ENCODE measurements around the gene ALDH1A3.

Gene ALDH1A3

GRCh38 chr15:100858294-100858693 lies 21.3 kb upstream of the ALDH1A3 start:
- Histone ChIP-seq H3K9ac (ENCODE audit: low read length in 5 of 5) (no peak overlapping the region), H3K4me3 (ENCODE audit: low read depth in 1 of 5, low read length in 5 of 5) (no peak overlapping the region), H3K27me3 (ENCODE audit: control insufficient read depth in 5 of 5, insufficient read depth in 4 of 5, low read length in 5 of 5) (no peaks in the 10 kb centered on the region), H3K36me3 (ENCODE audit: control insufficient read depth in 5 of 5, insufficient read depth in 5 of 5, low read length in 5 of 5) (no peaks in the 10 kb centered on the region), H3K27ac (ENCODE audit: low read depth, low read length) (no peak overlapping the region), H3K9me3 (ENCODE audit: control insufficient read depth in 5 of 5, low read length in 5 of 5) (peaks cover 0 to 10% (median 7%) of the 10 kb centered on the region in 5 donors), H3K4me1 (ENCODE audit: control insufficient read depth in 5 of 5, insufficient read depth in 5 of 5, low read length in 5 of 5) (peaks cover 2 to 25% (median 17%) of the 10 kb centered on the region in 5 donors)

DNA sequence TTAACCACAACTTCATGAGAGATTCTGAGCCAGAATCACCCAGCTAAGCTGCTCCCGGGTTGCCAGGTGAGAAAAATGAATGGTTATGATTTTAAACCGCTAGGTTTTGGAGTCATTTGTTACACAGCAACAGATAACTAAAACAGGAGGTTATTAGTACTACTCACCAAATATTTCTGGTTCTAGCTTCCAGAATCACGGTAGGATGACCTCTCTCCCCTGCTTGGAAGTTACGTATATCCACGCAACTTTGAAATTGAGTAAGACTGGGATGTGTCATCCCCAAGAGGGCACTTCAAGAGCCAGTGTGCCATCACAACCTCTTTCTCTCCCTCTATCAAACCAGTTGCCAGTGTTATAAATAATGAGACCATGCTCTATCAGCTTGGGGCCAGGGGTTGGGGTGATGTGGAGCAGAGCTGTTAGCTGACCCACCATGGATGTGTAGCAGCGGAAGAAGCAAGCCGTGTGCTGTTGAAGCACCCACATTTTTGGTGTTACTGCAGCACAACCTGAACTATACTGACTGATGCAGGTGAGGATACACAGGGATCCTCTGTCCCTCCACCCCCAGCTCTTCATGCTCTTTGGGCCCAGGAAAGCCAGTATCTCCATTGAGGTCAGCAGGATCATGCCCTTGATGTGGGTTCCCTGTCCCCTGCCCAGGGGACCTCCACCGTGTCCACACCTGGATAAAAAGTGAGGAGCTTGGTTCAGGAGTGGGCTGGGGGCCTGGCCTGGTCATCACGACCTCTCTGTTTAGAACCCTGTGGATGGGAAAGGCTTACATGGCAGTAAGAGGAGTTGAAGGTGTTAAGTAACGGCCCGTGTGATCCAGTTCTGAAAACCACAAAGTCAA lies 19.4 kb upstream of the ALDH1A3 start:
- peaks cover 0 to 10% (median 7%) of the 10 kb centered on the region in 5 donors for H3K9me3 ChIP-seq (ENCODE audit: control insufficient read depth in 5 of 5, low read length in 5 of 5)
- no peak overlapping the region for H3K27ac ChIP-seq (ENCODE audit: low read depth, low read length)
- peaks cover 2 to 39% (median 26%) of the 10 kb centered on the region in 5 donors for H3K4me1 ChIP-seq (ENCODE audit: control insufficient read depth in 5 of 5, insufficient read depth in 5 of 5, low read length in 5 of 5)
- H3K9ac ChIP-seq (ENCODE audit: low read length in 5 of 5) = no peak overlapping the region
- no peaks in the 10 kb centered on the region for H3K27me3 ChIP-seq (ENCODE audit: control insufficient read depth in 5 of 5, insufficient read depth in 4 of 5, low read length in 5 of 5)
- no peak overlapping the region for H3K4me3 ChIP-seq (ENCODE audit: low read depth in 1 of 5, low read length in 5 of 5)
- H3K36me3 ChIP-seq (ENCODE audit: control insufficient read depth in 5 of 5, insufficient read depth in 5 of 5, low read length in 5 of 5) = no peaks in the 10 kb centered on the region

DNA sequence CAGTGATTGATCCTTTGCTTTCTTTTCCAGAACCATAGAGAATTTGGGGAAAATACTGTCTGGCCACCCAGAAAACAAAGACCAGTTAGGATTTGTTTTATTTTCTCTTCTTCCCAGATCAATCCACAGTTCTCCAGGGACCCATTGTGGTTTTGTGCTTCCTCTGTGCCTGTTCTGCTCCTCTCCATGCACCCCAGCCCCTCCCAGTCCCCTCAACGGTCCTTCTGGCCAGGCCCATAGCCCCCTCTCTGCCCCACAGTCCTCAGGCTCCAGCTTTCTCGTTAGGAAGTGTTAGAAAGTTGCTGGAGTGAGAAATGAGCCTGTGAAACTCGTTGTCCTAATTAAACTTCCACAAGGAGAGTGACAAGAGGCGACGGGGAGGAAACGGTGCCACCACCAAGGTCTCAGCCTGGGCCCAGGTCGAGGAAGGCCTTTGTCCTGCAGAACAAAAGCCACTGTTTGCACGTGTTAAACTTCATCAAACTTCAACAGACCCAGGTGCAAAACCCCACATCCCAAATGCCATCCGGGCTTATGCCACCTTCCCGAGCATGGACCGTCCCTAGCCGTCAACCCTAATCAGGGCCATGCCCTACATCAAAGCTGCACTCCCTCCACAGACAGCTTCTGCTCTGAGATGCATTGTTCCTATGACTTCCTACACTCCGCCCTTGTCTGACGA lies 18.7 kb upstream of the ALDH1A3 start:
- no peak overlapping the region for H3K9ac ChIP-seq (ENCODE audit: low read length in 5 of 5)

GRCh38 chr15:100861511-100861991 lies 18.1 kb upstream of the ALDH1A3 start:
- no peak overlapping the region for H3K27ac ChIP-seq (ENCODE audit: low read depth, low read length)

More for the DNA sequence above, 18.7 kb upstream of the ALDH1A3 start:
- Histone ChIP-seq H3K9me3 (ENCODE audit: control insufficient read depth in 5 of 5, low read length in 5 of 5) (peaks cover 0 to 10% (median 7%) of the 10 kb centered on the region in 5 donors), H3K27ac (ENCODE audit: low read depth, low read length) (no peak overlapping the region), H3K4me1 (ENCODE audit: control insufficient read depth in 5 of 5, insufficient read depth in 5 of 5, low read length in 5 of 5) (peaks cover 2 to 39% (median 26%) of the 10 kb centered on the region in 5 donors), H3K36me3 (ENCODE audit: control insufficient read depth in 5 of 5, insufficient read depth in 5 of 5, low read length in 5 of 5) (no peaks in the 10 kb centered on the region), H3K4me3 (ENCODE audit: low read depth in 1 of 5, low read length in 5 of 5) (no peak overlapping the region), H3K27me3 (ENCODE audit: control insufficient read depth in 5 of 5, insufficient read depth in 4 of 5, low read length in 5 of 5) (no peaks in the 10 kb centered on the region)

DNA sequence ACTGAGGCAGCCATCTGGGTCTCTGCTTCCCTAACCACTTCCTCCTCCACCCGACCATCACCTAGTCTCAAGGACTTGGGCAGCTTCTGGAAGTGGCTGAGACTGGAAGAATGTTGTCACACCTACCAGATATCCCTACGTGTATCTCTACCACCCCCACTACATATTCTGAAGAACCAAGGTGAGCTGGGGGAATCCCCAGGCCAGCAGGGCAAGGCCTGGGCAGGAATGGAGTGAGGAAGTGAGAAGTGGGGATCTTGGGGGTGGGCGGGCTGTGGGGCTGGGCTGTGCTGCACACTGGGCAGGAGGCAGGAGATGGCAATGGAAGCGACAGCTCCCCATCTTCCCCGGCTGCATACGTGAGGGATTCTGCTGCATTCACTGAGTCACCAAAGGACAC lies 17.5 kb upstream of the ALDH1A3 start:
- H3K4me3 ChIP-seq (ENCODE audit: low read depth in 1 of 5, low read length in 5 of 5) = no peak overlapping the region
- H3K27ac ChIP-seq (ENCODE audit: low read depth, low read length) = no peak overlapping the region
- H3K27me3 ChIP-seq (ENCODE audit: control insufficient read depth in 5 of 5, insufficient read depth in 4 of 5, low read length in 5 of 5) = no peaks in the 10 kb centered on the region
- H3K4me1 ChIP-seq (ENCODE audit: control insufficient read depth in 5 of 5, insufficient read depth in 5 of 5, low read length in 5 of 5) = peaks cover 2 to 39% (median 26%) of the 10 kb centered on the region in 5 donors
- H3K36me3 ChIP-seq (ENCODE audit: control insufficient read depth in 5 of 5, insufficient read depth in 5 of 5, low read length in 5 of 5) = no peaks in the 10 kb centered on the region
- H3K9me3 ChIP-seq (ENCODE audit: control insufficient read depth in 5 of 5, low read length in 5 of 5) = peaks cover 0 to 10% (median 7%) of the 10 kb centered on the region in 5 donors
- H3K9ac ChIP-seq (ENCODE audit: low read length in 5 of 5) = no peak overlapping the region

More at GRCh38 chr15:100861511-100861991, 18.1 kb upstream of the ALDH1A3 start:
- Histone ChIP-seq H3K36me3 (ENCODE audit: control insufficient read depth in 5 of 5, insufficient read depth in 5 of 5, low read length in 5 of 5) (no peaks in the 10 kb centered on the region), H3K9me3 (ENCODE audit: control insufficient read depth in 5 of 5, low read length in 5 of 5) (peaks cover 0 to 10% (median 7%) of the 10 kb centered on the region in 5 donors), H3K4me3 (ENCODE audit: low read depth in 1 of 5, low read length in 5 of 5) (no peak overlapping the region), H3K4me1 (ENCODE audit: control insufficient read depth in 5 of 5, insufficient read depth in 5 of 5, low read length in 5 of 5) (peaks cover 2 to 39% (median 26%) of the 10 kb centered on the region in 5 donors), H3K27me3 (ENCODE audit: control insufficient read depth in 5 of 5, insufficient read depth in 4 of 5, low read length in 5 of 5) (no peaks in the 10 kb centered on the region), H3K9ac (ENCODE audit: low read length in 5 of 5) (peak overlapping the region in 1 of 5 donors; percentile 15)

DNA sequence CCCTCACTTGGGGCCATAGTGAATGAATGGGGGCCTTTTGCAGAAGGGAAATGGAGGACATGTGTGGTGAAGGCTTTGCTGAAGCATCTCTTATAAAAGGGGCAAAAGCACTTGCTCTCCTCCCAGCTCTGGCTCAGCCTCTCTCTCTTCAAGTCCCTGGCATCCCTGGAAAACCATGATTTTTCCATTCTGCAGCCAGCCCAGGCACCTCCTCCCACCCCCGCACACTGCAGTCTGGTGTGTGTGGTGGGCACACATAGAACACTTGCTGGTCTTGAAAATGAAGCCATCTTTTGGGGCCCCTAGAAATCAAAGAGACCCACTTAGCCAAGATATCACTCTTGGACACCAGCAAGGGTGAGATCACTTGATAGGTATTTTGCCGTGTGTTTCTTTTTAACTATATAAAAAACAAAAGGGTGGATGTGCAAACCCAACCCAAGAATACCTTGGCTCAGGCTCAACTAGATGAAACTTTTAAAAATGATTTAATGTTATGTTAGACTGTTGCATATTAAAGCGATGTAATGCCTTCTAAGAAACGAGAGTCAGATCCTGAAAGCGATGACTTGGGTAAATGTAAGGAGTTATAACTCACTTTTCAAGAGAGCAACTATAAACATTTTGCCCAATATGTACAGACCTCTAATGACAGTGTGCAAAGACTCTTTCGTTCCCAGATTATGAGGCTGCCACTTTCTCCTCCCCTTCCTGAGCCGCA lies 16.4 kb upstream of the ALDH1A3 start:
- Histone ChIP-seq H3K36me3 (ENCODE audit: control insufficient read depth in 5 of 5, insufficient read depth in 5 of 5, low read length in 5 of 5) (no peaks in the 10 kb centered on the region), H3K9me3 (ENCODE audit: control insufficient read depth in 5 of 5, low read length in 5 of 5) (peaks cover 0 to 10% (median 7%) of the 10 kb centered on the region in 5 donors), H3K4me3 (ENCODE audit: low read depth in 1 of 5, low read length in 5 of 5) (no peak overlapping the region), H3K27ac (ENCODE audit: low read depth, low read length) (peak overlapping the region; percentile 29), H3K9ac (ENCODE audit: low read length in 5 of 5) (no peak overlapping the region), H3K27me3 (ENCODE audit: control insufficient read depth in 5 of 5, insufficient read depth in 4 of 5, low read length in 5 of 5) (no peaks in the 10 kb centered on the region), H3K4me1 (ENCODE audit: control insufficient read depth in 5 of 5, insufficient read depth in 5 of 5, low read length in 5 of 5) (peaks cover 2 to 39% (median 26%) of the 10 kb centered on the region in 5 donors)

GRCh38 chr15:100863796-100864267 lies 15.8 kb upstream of the ALDH1A3 start:
- H3K27ac ChIP-seq (ENCODE audit: low read depth, low read length) = peak overlapping the region; percentile 29
- no peaks in the 10 kb centered on the region for H3K36me3 ChIP-seq (ENCODE audit: control insufficient read depth in 5 of 5, insufficient read depth in 5 of 5, low read length in 5 of 5)
- peaks cover 2 to 39% (median 26%) of the 10 kb centered on the region in 5 donors for H3K4me1 ChIP-seq (ENCODE audit: control insufficient read depth in 5 of 5, insufficient read depth in 5 of 5, low read length in 5 of 5)
- H3K9me3 ChIP-seq (ENCODE audit: control insufficient read depth in 5 of 5, low read length in 5 of 5) = peaks cover 0 to 10% (median 7%) of the 10 kb centered on the region in 5 donors
- no peaks in the 10 kb centered on the region for H3K27me3 ChIP-seq (ENCODE audit: control insufficient read depth in 5 of 5, insufficient read depth in 4 of 5, low read length in 5 of 5)
- no peak overlapping the region for H3K4me3 ChIP-seq (ENCODE audit: low read depth in 1 of 5, low read length in 5 of 5)
- no peak overlapping the region for H3K9ac ChIP-seq (ENCODE audit: low read length in 5 of 5)

DNA sequence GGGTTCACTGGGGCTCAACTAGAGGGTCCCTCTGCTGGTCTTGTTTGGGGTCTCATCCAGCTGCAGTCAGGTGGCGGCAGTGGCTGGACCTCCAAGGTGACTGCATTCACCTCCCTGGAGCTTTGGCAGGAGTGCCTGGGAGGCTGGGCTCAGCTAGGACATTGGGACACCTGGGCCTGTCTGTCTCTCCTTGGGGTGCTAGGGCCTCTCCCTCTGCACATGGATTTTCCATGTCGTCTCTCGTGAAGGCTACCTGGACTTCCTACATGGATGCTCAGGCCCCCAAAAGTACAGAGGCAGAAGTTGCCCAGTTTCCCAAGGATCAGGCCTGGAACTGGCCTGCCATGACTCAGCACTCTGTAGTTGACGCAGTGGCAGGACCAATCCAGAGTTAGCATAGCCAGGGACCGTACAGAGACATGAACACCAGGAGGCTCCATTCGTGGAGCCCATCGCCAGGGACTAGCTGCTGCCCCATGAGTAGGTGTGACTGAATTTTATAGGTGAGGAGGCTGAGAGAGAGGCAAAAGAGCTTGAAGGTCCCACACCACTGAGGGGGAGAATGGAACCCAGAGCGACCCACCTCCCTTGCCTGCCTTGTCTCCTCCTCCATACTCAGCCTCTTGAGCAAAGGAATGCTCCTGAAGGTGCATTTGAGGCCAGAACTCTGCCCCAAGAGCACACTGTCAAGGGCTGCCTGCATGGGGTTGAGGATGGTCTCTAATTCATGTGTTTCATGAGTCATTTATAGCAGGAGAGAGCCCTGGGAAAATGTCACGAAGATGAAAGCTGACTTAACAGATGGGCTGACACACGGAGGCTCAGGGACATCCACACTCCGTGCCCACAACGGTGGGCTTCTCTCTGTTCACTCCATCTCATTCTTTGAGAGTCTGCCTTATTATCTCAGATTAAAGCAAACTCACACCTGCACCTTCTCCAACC lies 13.0 kb upstream of the ALDH1A3 start:
- Histone ChIP-seq H3K27me3 (ENCODE audit: control insufficient read depth in 5 of 5, insufficient read depth in 4 of 5, low read length in 5 of 5) (no peaks in the 10 kb centered on the region), H3K9me3 (ENCODE audit: control insufficient read depth in 5 of 5, low read length in 5 of 5) (peaks cover 0 to 9% (median 0%) of the 10 kb centered on the region in 5 donors), H3K27ac (ENCODE audit: low read depth, low read length) (no peak overlapping the region), H3K36me3 (ENCODE audit: control insufficient read depth in 5 of 5, insufficient read depth in 5 of 5, low read length in 5 of 5) (no peaks in the 10 kb centered on the region), H3K9ac (ENCODE audit: low read length in 5 of 5) (no peak overlapping the region), H3K4me3 (ENCODE audit: low read depth in 1 of 5, low read length in 5 of 5) (no peak overlapping the region), H3K4me1 (ENCODE audit: control insufficient read depth in 5 of 5, insufficient read depth in 5 of 5, low read length in 5 of 5) (peaks cover 0 to 29% (median 20%) of the 10 kb centered on the region in 5 donors)

DNA sequence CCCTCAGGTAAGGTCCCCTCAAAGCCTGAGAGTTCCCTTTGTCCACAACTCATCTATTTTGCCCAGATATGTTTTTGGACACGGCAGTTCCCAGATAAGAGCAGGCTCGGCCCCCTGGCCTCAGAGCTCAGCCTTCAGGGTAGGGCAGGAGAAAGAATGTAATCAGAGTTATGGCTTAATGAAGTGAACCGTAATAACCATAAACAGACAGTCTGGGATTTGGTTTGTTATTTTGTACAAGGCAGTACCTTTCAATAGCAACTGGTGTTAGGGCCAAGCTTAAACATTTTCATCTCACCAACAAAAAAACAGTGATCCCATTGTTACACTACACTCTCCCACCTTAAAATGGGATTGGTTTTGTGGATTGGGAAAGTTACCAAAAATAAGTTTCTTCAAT lies 12.2 kb upstream of the ALDH1A3 start:
- H3K4me3 ChIP-seq (ENCODE audit: low read depth in 1 of 5, low read length in 5 of 5) = no peak overlapping the region
- peaks cover 0 to 21% (median 16%) of the 10 kb centered on the region in 5 donors for H3K4me1 ChIP-seq (ENCODE audit: control insufficient read depth in 5 of 5, insufficient read depth in 5 of 5, low read length in 5 of 5)
- no peaks in the 10 kb centered on the region for H3K27me3 ChIP-seq (ENCODE audit: control insufficient read depth in 5 of 5, insufficient read depth in 4 of 5, low read length in 5 of 5)
- H3K9ac ChIP-seq (ENCODE audit: low read length in 5 of 5) = no peak overlapping the region
- H3K36me3 ChIP-seq (ENCODE audit: control insufficient read depth in 5 of 5, insufficient read depth in 5 of 5, low read length in 5 of 5) = no peaks in the 10 kb centered on the region
- H3K27ac ChIP-seq (ENCODE audit: low read depth, low read length) = no peak overlapping the region
- H3K9me3 ChIP-seq (ENCODE audit: control insufficient read depth in 5 of 5, low read length in 5 of 5) = peaks cover 0 to 9% (median 0%) of the 10 kb centered on the region in 5 donors
